NCI-H1092 (cell line): ENCODE measurements around the gene KCNT1.

Experiments used
- DNase-seq: peaks from one replicate; lab custom pipeline; 2025; lab: John Stamatoyannopoulos, UW

The KCNT1 gene

DNA sequence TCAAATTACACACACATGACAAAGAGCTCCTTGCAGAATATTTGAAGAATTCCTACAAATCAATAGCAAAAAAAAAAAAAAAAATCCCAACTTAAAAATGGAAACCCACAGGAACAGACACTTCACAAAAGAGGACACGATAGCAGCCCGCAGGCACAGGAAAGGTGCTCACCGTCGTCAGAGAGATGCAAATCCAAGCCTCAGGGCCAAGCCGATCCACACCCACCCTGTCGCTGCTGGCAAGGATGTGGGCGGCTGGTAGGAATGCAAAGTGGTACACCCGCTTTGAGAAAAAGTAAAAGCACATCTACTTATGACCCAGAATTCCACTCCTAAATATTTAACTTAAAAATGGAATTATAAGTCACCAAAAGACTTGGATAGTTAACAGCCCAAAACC is 28.0 kb upstream of the KCNT1 start:
- DNase-seq, result no peak

DNA sequence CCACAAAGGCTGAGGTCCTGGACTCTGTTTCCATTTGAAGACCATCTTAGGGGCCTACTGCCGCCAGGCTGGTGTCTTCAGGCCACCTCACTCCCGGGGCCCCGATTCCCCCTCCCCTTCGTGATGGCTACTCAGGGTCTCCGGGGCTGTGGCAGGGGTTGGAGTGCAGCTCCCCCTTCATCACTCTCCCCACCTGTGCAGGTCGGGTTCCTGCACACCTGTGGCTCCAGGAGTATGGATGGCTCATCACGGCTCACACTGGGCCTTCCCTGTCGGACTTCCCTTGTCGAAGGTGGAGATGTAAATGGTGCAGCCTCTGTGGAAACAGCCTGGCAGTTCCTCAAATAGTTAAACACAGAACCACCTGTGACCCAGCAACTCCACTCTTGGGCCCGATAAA is 27.0 kb upstream of the KCNT1 start:
- no peak for DNase-seq

DNA sequence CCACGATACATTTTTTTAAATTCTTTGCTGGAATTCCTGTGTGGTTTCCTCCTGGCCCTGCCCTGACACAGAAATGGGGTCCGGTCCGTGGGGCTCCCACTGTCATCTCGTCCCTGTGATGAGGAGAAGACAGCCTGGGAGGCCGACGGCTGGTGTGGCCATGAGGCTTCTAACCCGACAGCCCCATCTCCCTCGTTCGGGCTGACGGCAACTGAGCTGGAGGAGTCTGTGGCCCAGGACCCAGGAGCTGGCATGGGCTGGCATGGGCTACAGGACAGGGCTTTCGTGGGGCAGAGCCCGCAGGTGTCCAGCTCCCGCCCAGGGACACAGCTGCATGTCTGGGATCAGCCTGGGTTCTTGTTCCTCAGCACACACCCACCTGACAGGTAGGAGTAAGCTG is 25.1 kb upstream of the KCNT1 start:
- DNase-seq, result no peak

DNA sequence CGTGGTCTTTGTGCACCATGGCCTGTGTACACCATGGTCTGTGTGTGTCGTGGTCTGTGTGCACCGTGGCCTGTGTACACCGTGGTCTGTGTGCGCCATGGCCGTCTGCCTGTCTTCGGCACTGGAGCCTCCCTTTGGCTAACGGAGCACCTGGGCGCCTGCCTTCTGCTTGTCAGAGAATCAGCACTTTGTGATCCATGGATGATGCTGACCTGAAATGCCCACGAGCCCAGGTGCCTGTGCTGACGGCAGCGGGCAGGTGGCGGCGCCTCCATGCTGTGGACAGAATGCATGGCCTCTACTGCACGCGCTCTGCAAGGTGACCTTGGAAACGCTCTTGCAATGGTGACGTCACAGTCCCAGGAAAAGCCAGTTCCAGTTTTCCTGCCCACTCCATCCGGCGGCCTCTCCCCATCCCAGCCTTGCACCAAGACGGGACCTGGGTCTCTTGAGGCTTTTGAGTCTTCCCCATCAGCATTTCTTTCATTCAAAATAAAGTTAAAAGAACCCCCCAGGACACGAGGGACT is 24.3 kb upstream of the KCNT1 start:
- DNase-seq, result no peak

DNA sequence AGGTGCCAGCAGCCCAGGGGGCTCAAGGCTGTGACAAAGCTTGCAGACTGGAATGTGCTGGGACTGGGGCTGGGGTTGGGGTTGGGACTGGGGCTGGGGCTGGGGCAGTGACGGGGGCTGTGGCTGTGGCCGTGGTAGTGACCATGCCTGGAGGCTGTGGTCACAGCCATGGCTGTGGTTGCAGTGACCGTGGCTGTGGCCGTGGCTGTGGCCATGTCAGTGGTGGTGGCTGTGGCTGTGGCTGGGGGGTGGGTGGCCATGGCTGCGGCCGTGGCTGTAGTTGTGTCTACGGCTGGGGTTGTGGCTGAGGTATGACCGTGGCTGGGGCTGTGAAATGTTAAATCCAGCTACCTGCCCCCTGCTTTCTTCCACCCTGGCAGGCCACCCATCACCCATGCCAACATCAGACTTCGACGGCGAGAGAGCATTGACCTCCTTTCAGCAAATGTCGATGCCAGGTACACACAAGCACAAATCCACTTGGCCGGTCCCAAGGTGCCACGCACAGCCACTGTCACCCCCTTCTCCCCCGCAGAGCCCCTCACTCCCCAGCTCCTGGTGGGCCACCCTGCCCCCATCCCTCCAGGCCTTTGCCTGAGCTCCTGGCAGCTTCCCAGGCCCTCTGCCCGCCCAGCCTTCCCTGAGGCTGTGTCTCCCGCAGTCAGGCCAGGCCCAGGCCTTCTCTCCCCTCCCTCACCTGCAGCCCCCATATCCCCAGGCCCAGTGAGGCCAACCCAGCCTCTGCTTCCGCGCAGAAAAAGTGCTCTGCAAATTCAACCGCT is 23.6 kb upstream of the KCNT1 start:
- DNase-seq, result no peak

DNA sequence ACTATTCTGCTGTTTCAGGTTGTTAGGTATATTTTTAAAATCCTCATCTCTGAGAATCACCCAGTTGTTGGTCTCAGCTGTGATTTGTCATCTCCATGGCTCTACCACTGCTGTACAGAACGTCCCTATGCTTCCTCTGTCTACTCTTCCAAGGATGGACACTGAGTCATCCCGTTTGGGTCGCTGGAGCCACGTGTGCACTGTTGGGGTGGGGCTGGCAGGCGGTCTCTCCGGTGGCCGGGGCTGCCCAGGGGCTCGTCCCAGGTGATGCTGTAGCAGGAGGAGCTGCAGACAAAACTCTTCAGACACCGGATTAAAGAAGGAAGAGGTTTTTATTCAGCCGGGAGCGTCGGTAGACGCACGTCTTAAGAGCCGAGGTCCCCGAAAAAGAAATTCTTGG is 21.9 kb upstream of the KCNT1 start:
- DNase-seq, result no peak

DNA sequence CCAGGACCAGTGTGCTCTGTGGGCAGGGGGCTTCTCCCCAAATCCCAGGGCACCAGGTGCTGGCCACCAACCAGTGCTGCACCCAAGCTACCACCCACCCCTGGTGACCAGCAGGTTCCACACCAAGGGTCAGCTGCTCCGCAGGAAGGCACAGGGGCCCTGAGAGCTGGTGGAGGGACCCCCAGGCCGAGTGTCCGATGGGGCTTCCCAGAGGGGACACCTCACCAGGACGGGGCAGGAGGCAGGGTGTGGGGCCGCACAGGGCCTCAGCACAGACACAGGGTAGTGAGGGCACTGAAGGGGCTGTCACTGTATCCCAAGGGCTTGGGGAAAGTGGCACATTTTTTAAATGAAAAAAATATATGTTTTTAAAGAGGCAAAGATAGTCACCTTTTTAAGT is 20.8 kb upstream of the KCNT1 start:
- no peak for DNase-seq

DNA sequence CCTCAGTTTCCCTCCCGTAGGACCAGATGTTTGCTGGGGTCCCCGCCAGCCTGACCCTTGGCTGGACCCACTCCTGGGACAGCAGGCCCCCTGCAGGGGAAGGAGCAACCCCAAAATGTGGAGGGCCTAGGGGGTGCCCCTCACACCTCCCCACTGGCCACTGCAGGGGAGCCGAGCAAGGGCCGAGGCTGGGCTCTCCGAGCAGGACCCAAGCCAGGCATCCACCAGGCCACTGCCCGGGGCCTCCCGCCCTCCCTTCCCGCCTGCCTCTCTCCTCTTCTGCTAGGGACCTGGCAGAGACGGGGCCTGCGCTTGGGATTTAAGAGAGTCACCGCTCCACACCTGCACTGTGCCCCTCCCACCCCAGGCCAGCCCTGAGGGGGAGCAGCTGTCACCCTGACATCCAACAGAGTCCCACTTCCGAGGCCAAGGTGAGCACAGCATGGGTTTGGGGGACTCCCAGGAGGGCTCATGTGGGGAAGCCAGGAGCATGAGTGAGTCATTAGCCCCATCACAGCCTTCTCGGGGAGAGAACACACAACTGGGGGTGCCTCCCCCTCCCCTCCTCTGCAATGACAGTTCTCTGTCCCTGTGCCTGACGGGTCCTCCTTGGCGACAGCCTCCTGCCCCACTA is 18.5 kb upstream of the KCNT1 start:
- DNase-seq, result no peak

DNA sequence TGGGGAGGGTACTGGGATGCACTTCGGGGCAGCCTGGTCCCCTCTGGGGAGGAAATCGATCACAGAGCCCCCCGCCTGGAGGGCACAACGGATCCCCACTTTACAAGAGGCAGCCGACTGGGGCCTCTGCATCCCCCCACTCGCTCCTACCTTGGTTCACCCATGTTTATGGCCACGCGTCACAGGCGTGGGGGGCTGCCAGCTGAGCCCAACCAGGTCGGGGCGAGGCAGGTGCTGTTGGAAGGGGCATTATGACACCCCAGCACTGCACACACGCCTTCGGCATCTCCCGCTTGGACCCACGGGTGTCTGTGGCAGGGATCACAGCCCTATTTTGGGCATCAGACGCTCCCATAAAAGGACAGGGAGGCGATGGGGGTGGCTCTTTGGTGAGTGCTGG is 17.3 kb upstream of the KCNT1 start:
- no peak for DNase-seq

DNA sequence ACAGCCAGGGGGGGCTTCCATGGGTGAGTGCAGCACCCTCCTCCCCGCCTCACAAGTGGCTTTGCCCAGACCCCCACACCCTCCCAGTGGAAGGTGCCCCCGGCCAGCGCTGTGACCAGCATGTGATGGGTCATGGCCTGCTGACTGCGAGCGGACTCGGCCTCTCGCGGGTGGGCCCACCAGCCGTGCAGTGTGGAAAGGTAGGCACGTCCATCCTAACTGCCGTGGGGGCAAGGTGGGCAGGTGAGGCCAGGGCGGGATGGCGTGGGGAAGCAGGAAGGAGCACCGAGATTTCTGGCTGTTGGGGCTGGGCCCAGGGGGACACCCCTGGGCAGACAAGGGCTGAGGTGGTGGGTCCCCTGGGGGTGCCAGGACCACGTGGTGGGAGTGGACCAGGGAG is 14.8 kb upstream of the KCNT1 start:
- no peak for DNase-seq

DNA sequence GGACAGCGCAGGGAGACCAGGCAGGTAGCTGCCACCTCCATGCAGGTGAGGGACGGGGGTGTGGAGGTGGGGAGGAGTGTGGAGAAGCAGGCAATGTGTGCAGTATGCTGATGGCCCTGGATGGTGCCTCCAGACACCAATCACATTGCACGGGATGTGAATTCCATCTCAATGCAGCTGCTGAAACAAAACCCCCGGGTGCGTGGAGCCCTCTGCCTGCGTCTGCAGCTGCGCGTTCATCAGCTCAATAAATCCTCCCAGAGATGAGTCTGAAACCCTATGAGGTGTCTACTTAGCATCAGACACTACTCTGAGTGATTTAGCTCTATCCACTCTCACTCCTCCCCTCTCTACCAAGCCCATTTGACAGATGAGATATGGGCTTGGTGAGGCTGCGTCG is 13.0 kb upstream of the KCNT1 start:
- DNase-seq, result no peak

DNA sequence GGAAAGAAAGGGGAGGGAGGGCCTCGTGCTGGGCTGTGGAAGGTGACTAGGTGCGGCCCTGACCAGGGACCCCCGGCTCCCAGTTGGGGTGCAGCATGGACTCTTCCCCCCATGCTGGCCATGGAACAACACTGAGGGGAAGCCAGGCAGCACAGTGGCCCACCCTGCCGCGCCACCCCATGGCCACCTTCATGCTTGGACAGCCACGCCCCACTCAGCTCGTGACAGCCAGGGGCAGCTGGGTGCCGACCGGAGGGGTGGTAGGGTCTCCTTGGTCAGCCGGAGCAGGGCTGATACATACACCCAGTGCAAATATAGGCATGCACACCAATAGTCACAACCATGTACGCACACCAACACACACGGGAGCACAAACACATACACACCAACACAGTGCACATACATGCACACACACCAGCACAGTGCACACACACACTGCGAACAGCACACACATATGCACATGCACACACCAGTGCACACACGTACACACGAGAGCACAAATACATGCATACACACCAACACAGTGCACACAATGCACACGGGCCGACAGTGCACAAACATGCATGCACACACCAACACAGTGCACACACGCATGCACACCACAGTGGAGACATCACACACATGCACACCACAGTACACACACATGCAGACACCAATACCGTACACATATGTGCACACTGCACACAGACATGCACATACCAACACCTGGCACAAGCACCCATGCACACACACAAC is 11.0 kb upstream of the KCNT1 start:
- DNase-seq, result no peak

DNA sequence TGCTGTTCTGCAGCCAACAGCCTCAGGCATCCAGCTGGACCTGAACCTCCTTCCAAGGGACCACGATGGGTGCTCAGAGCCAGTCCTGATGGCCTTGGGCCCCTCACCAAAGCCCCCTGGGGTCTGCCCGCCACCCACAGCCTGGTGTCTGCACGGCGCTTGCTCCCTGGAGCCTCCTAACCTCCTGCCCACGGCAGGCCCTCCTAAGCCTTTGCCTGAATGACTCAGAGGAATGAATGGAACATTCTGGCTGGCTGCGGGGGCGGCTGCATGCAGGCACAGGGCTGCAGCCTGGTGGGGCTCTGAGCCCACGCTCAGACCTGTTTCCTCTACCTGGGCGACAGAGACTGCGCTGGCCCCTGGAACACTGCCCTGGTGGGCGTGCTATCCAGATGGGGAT is 9.6 kb upstream of the KCNT1 start:
- DNase-seq, result no peak

DNA sequence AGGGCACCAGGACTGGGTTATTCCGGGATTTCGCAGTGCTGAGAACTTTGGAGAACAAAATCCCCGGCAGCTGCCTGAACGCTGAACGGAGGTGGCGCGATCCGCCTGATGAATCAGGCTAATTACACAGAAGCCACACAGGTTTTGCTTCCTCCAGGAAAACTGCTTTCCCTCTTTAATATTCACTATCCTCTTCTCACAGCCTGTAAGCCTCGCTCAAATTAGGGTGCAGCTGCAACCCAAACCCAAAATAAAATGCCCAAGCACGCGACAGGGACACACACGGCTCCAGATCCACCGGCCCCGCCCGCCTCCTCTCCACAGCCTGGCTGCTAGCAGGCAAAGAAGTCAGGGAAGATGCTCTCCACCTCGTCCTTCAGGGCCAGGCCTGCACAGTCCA is 8.7 kb upstream of the KCNT1 start:
- no peak for DNase-seq

DNA sequence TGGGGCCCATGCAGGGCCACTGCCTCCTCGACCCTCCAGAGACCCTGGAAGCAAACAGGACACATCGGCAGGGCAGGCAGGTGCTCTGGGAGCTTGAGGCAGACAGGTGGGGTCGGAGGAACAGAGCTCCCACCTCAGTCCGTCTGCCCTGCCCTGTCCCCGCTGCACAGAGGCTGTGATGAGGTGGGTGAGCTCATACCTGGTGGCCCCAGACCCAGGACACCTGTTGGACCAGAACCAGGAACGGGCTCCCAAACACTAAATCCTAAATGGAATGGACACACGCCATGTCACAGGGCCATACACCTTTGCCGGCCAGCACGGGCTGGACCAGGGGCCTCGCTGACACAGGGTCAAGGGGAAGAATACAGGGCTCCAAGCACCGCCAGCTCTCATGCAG is 8.2 kb upstream of the KCNT1 start:
- no peak for DNase-seq

DNA sequence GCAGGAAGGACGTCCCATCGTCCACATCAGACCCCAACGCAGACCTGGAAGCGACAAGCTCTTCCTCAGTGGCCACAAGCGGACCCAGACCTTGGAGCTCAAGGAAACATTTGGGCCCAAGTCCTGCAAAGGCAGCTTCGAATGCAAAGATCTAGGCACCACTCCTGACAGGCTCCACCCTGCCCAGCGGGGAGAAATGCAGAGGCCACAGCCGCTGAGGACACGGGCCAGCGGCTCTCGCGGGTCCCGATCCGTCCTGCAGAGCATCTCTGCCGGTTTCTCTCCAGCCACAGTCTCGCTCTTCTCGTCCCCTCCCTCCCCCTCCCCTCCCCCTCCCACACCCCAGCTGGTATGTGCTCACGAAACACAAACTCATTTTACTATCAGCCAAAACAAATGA is 7.6 kb upstream of the KCNT1 start:
- DNase-seq, result no peak

DNA sequence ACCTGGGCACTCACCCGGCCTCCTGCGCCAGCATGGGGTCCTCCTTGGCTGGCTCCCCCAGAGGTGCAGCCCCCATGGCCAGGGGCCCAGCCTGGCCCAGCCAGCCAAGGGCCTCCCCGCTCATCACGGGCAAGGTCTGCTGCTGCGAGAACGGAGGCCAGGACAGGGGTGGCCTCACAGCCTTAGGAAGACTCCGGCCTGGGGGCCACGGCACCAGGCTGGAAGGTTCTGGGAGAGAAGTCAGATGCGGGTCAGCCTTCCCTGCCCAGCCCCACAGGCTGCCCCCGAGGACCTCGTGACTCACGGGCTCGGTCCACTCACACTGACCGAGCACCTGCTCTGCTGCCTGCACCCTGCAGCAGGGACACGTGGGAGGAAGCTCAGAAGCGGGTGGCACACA is 6.9 kb upstream of the KCNT1 start:
- DNase-seq, result no peak

DNA sequence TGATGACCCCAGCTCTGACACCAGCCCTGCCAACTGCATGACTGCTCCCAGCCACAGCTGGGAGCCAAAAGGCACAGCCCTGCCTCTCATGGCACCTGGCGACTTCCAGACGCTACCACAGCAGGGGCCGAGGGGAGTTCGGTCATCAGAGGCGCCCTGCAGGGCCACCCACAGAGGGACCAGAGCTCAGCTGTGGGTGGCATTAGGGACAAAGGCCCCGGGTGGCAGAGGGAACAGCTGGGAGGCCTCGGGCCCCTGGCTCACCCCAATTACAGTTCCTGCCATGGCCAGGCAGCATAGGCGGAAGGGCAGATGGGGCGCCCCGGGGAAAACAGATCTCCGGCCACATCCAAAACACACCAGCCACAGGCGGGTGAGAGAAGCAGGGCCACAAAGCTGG is 6.3 kb upstream of the KCNT1 start:
- no peak for DNase-seq

DNA sequence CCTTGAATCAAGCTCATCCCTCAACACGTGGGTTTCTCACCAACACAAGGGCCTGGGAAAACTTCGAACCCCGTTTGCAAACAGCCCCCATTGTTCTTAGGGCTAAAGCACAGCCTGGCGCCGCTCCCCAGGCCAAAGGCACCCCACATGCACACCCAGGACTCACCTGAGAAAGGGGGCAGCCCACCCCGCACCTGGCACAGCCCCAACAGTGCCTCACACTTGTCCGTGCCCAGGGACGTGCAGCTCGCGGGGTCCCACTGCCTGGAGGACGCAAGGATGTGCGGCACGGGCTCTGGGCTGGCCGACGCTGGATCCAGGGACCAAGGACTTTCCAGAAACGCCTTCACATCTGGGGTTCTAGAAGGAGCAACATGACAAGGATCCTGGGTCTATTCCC is 5.5 kb upstream of the KCNT1 start:
- DNase-seq, result no peak

DNA sequence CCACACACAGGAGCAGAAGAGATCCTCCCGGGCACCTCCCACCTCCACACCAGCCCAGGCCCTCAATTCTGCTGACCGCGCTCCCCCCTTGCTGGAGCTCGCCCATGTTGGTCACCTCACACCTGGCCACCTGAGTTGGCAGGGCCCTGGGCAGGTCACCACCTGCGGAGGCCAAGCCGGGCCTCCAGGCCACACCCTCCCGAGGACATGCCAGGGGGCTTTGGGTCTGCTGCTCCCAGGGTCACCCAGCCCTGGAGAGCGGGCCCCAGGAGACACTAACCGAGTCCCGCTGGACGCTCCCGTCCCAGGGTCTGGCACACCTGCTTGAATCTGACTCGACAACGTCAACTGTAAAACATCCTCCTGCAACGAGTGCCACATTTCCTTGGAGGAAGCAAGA is 4.8 kb upstream of the KCNT1 start:
- DNase-seq, result no peak

DNA sequence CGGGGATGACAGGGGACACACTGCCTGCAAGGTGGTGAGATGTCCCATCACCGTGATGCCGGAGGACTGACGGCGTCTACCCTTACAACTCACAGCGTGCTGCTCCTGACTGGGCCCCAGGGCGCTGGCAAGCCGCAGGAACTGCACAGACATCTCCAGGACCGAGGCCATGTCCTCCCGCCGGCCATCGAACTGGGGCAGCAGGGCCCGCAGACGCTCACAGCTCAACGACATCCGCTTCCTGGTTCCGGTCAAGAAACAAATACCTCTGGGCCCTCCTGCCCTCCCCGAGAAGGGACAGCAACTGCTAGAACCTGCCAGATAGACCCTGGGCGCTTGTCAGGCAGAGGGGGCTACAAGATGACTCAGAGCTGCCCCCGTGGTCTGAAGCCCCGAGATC is 3.7 kb upstream of the KCNT1 start:
- no peak for DNase-seq

DNA sequence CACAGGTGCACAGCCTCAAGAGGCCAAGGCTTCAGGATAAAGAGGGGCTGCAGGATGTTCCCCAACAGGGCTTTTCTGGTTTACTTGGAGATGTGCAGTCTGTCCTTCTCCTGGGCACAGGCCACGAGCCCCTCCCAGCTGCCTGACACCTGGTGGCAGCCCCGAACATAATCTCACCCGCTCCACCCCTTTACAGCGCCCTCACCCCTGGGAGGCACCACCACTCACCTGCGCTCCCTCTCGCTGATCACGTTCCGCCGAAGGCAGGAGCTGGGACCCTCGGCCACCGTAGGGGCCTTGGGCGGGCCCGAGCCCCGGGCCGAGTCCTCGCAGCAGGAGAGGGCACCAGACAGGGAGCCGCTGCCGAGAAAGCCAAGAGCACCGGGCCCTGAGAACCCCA is 3.2 kb upstream of the KCNT1 start:
- DNase-seq, result no peak

DNA sequence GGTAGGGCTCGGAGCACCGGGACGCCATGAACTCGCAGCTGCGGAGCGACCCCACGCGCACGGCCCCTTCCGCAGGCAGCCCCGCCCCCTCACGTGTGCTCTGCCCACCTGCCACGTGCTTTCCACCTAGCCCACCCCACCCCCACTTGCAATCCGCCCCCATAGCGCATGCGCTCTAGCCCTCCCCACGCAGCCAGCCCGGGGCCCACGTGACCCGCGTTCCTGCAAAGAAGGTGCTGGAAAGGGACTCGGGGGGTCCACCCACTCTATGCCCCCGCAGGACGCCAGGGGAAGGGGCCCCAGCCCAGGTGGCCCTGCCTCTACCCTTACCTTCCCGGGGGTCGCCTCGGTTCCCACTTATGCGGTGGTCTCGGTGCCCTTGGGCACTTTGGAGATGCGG is 2.5 kb upstream of the KCNT1 start, which contains the start of gene SOHLH1:
TSS of gene SOHLH1 (minus strand) at position 42 of the 400 bp plus-strand sequence. CDS start at position 28, 14 bp downstream.
- no peak for DNase-seq
